Upper lobe of right lung (tissue), 1 donor: ENCODE results near the gene DNMT3A. TPM values are rescaled to one million over a fixed set of nuclear protein-coding genes. Genes with fewer than 3 reads are reported as not detected.

Experiments
- ATAC-seq: fragments of 200-7000 bp; cut with Tn5 transposase; one replicate; pipeline ENCODE4 v1.9.1; 2020; ENCODE audit warnings: mild to moderate bottlenecking, moderate library complexity
- DNase-seq: peaks from one replicate; pipeline ENCODE4 v3.0.0-alpha.2; 2020
- H3K27ac ChIP-seq: fragments of 200-600 bp; one replicate; pipeline ENCODE4 v1.8.0; 2022
- H3K27me3 ChIP-seq: fragments of 200-600 bp; one replicate; pipeline ENCODE4 v1.8.0; 2022; ENCODE audit warnings: mild to moderate bottlenecking
- H3K36me3 ChIP-seq: fragments of 200-600 bp; one replicate; pipeline ENCODE4 v1.8.0; 2022
- H3K4me1 ChIP-seq: fragments of 200-600 bp; one replicate; pipeline ENCODE4 v1.8.0; 2022
- H3K4me3 ChIP-seq: fragments of 200-600 bp; one replicate; pipeline ENCODE4 v1.8.0; 2022; ENCODE audit warnings: mild to moderate bottlenecking
- H3K9me3 ChIP-seq: fragments of 200-600 bp; one replicate; pipeline ENCODE4 v1.8.0; 2022
- CTCF ChIP-seq: fragments of 200-600 bp; IDR thresholded peaks from one replicate; pipeline ENCODE4 v1.8.0; 2022; ENCODE audit warnings: antibody characterized with exemption
- intact Hi-C: fragments of 100-400 bp; cut with DNase I; formaldehyde crosslinking; loops from one replicate; pipeline ENCODE4 v1.11.0; 2022
- total RNA-seq: library from RNA; stranded (reverse); fragmentation: NEBNext Ultra II Directional; extraction: Animal tissue kit (Norgen Biotek cat#: 25700); gene quantifications from one replicate; pipeline ENCODE4 v1.2.1, GENCODE V29; 2021
- donor health status: DM: no; HTN: yes; CAD: no; lungs with severe emphysema.

DNMT3A gene
- total RNA-seq, 1 donor from 2014 or later, result 31.3 TPM

GRCh38 chr2:25314514-25315315, 27.0 kb downstream of the DNMT3A start:
- no peaks in the 10 kb centered on the region for H3K27me3 ChIP-seq
- no peaks in the 10 kb centered on the region for H3K9me3 ChIP-seq
- no peak for TF ChIP-seq CTCF
- intact Hi-C loops, result no loop called here
- H3K27ac ChIP-seq, result peak overlapping the region; percentile 72
- ATAC-seq, result peak; percentile 77
- DNase-seq, result peak; percentile 77
- no peak overlapping the region for H3K4me3 ChIP-seq
- H3K36me3 ChIP-seq, result peaks cover 4% of the 10 kb centered on the region
- peaks cover 44% of the 10 kb centered on the region for H3K4me1 ChIP-seq

GRCh38 chr2:25313711-25314513, 27.8 kb downstream of the DNMT3A start:
- ATAC-seq (no peak), DNase-seq (no peak)
- H3K27ac ChIP-seq, result peak overlapping the region; percentile 72
- no peaks in the 10 kb centered on the region for H3K9me3 ChIP-seq
- no peak overlapping the region for H3K4me3 ChIP-seq
- H3K4me1 ChIP-seq, result peaks cover 44% of the 10 kb centered on the region
- peaks cover 6% of the 10 kb centered on the region for H3K36me3 ChIP-seq
- intact Hi-C loops, result no loop called here
- TF ChIP-seq CTCF, result no peak
- no peaks in the 10 kb centered on the region for H3K27me3 ChIP-seq

GRCh38 chr2:25312958-25313710, 28.6 kb downstream of the DNMT3A start:
- Histone ChIP-seq H3K36me3 (peaks cover 7% of the 10 kb centered on the region), H3K9me3 (no peaks in the 10 kb centered on the region), H3K27ac (no peak overlapping the region), H3K27me3 (no peaks in the 10 kb centered on the region), H3K4me1 (peaks cover 44% of the 10 kb centered on the region), H3K4me3 (no peak overlapping the region)
- ATAC-seq (no peak), DNase-seq (no peak)
- TF ChIP-seq CTCF, result no peak
- intact Hi-C loops, result no loop called here

GRCh38 chr2:25311865-25312575, 29.7 kb downstream of the DNMT3A start:
- ATAC-seq (no peak), DNase-seq (no peak)
- peaks cover 44% of the 10 kb centered on the region for H3K4me1 ChIP-seq
- peaks cover 7% of the 10 kb centered on the region for H3K36me3 ChIP-seq
- no peak overlapping the region for H3K4me3 ChIP-seq
- H3K9me3 ChIP-seq, result no peaks in the 10 kb centered on the region
- intact Hi-C loops, result no loop called here
- no peaks in the 10 kb centered on the region for H3K27me3 ChIP-seq
- TF ChIP-seq CTCF, result no peak
- H3K27ac ChIP-seq, result no peak overlapping the region
